K562 (cell line): Measurements from ENCODE around the gene PIGL. TPM values are rescaled to one million over a fixed set of nuclear protein-coding genes. Genes with fewer than 3 reads are reported as not detected.
A peak's percentile ranks its signal among the peaks of the same experiment; 100 is the strongest.

Experiments
- CBX8 ChIP-seq: fragments of 200-600 bp; sonication (generic); IDR thresholded peaks from 2 replicates; pipeline ENCODE4 v1.6.1; 2012; ENCODE audit warnings: borderline replicate concordance, mixed run types, low read depth, mild to moderate bottlenecking, moderate library complexity, mixed read lengths, low read length, control low read depth, inconsistent platforms; ENCODE audit not compliant: poor library complexity, severe bottlenecking; ENCODE audit errors: extremely low read depth
- HCFC1 ChIP-seq: IDR thresholded peaks from 2 replicates; pipeline ENCODE4 v1.6.1; 2012; ENCODE audit warnings: low read depth, low read length, improper control_type of control experiment
- KLF10 ChIP-seq: fragments of 250-450 bp; sonication (Bioruptor Pico); IDR thresholded peaks from 2 replicates; pipeline ENCODE4 v1.6.1; 2021; ENCODE audit warnings: matching md5 sums
- MAFG ChIP-seq: fragments of 450-650 bp; conservative IDR thresholded peaks from 2 replicates; pipeline ENCODE4 v1.6.1; 2016; ENCODE audit warnings: missing genetic modification characterization, missing compliant biosample characterization
- PHF20 ChIP-seq: fragments of 450-650 bp; IDR thresholded peaks from 2 replicates; pipeline ENCODE4 v1.6.1; 2018; ENCODE audit not compliant: partially characterized antibody
- TBL1XR1 ChIP-seq, 2 experiments: IDR thresholded peaks; 2 replicates each; pipeline ENCODE4 v1.6.1; 2012; ENCODE audit warnings: improper control_type of control experiment in 2 of 2, low read length in 2 of 2, mild to moderate bottlenecking in 1 of 2
- XRCC3 ChIP-seq: fragments of 450-650 bp; IDR thresholded peaks from 2 replicates; pipeline ENCODE4 v1.6.1; 2017; ENCODE audit warnings: mild to moderate bottlenecking, moderate library complexity
- ZEB2 ChIP-seq: fragments of 450-650 bp; IDR thresholded peaks from 2 replicates; pipeline ENCODE4 v1.6.1; 2016
- ZKSCAN3 ChIP-seq: fragments of 250-450 bp; sonication (Bioruptor Pico); IDR thresholded peaks from 2 replicates; pipeline ENCODE4 v1.4.0; 2020
- ZNF3 ChIP-seq: fragments of 250-450 bp; sonication (Bioruptor Pico); IDR thresholded peaks from 2 replicates; pipeline ENCODE4 v1.5.0; 2021; ENCODE audit warnings: mild to moderate bottlenecking, moderate library complexity
- polyA plus RNA-seq, 8 experiments: library from polyadenylated mRNA; depleted of rRNA in 4 of 8; stranded (reverse) in 5 of 8; unstranded in 3 of 8; fragments of >200 nt; fragmentation: Nextera tagmentation in 2 of 8; fragmentation: Illumina TruSeq in 1 of 8; extraction: Ambion mirVana in 2 of 8; extraction: Trizol in 1 of 8; gene quantifications; 2 replicates each; pipeline versions ENCODE4 v1.2.1 to v1.2.3, GENCODE V29; 2011 to 2014; ENCODE audit warnings: inconsistent platforms in 1 of 8, missing spikeins in 1 of 8
- total RNA-seq, 7 experiments: library from RNA; depleted of rRNA in 6 of 7; stranded (reverse); fragments of >200 nt in 6 of 7; fragmentation: Illumina TruSeq in 2 of 7; extraction: Trizol in 2 of 7; gene quantifications; 2 replicates each; pipeline versions ENCODE4 v1.2.1 to v1.2.3, GENCODE V29; 2011 to 2021; ENCODE audit warnings: low replicate concordance in 1 of 7
- TF ChIP-seq, protein P1 (sequence below): fragments of 450-650 bp; IDR thresholded peaks from 2 replicates; pipeline ENCODE4 v1.6.1; 2016; ENCODE audit warnings: mild to moderate bottlenecking, moderate library complexity
- TF ChIP-seq, protein P2 (sequence below): sonication (generic); formaldehyde crosslinking; IDR thresholded peaks from 2 replicates; pipeline ENCODE4 v1.9.0; 2022; ENCODE audit warnings: mild to moderate bottlenecking, missing genetic modification reagents
- TF ChIP-seq, protein P3 (sequence below): fragments of 200-400 bp; formaldehyde crosslinking; IDR thresholded peaks from 2 replicates; pipeline ENCODE4 v1.6.1; 2017; ENCODE audit warnings: mild to moderate bottlenecking, low read depth, low read length, moderate library complexity

Gene PIGL
- total and polyA plus RNA-seq, 9 of the 15 experiments (the other 6 are each of a cell fraction or from before 2014, with no cell fraction given): 19.9 to 55.3 (median 29.6) TPM

GRCh38 chr17:16313139-16314090, 96.4 kb downstream of the PIGL start (continued):
- TF ChIP-seq, protein P1, sequence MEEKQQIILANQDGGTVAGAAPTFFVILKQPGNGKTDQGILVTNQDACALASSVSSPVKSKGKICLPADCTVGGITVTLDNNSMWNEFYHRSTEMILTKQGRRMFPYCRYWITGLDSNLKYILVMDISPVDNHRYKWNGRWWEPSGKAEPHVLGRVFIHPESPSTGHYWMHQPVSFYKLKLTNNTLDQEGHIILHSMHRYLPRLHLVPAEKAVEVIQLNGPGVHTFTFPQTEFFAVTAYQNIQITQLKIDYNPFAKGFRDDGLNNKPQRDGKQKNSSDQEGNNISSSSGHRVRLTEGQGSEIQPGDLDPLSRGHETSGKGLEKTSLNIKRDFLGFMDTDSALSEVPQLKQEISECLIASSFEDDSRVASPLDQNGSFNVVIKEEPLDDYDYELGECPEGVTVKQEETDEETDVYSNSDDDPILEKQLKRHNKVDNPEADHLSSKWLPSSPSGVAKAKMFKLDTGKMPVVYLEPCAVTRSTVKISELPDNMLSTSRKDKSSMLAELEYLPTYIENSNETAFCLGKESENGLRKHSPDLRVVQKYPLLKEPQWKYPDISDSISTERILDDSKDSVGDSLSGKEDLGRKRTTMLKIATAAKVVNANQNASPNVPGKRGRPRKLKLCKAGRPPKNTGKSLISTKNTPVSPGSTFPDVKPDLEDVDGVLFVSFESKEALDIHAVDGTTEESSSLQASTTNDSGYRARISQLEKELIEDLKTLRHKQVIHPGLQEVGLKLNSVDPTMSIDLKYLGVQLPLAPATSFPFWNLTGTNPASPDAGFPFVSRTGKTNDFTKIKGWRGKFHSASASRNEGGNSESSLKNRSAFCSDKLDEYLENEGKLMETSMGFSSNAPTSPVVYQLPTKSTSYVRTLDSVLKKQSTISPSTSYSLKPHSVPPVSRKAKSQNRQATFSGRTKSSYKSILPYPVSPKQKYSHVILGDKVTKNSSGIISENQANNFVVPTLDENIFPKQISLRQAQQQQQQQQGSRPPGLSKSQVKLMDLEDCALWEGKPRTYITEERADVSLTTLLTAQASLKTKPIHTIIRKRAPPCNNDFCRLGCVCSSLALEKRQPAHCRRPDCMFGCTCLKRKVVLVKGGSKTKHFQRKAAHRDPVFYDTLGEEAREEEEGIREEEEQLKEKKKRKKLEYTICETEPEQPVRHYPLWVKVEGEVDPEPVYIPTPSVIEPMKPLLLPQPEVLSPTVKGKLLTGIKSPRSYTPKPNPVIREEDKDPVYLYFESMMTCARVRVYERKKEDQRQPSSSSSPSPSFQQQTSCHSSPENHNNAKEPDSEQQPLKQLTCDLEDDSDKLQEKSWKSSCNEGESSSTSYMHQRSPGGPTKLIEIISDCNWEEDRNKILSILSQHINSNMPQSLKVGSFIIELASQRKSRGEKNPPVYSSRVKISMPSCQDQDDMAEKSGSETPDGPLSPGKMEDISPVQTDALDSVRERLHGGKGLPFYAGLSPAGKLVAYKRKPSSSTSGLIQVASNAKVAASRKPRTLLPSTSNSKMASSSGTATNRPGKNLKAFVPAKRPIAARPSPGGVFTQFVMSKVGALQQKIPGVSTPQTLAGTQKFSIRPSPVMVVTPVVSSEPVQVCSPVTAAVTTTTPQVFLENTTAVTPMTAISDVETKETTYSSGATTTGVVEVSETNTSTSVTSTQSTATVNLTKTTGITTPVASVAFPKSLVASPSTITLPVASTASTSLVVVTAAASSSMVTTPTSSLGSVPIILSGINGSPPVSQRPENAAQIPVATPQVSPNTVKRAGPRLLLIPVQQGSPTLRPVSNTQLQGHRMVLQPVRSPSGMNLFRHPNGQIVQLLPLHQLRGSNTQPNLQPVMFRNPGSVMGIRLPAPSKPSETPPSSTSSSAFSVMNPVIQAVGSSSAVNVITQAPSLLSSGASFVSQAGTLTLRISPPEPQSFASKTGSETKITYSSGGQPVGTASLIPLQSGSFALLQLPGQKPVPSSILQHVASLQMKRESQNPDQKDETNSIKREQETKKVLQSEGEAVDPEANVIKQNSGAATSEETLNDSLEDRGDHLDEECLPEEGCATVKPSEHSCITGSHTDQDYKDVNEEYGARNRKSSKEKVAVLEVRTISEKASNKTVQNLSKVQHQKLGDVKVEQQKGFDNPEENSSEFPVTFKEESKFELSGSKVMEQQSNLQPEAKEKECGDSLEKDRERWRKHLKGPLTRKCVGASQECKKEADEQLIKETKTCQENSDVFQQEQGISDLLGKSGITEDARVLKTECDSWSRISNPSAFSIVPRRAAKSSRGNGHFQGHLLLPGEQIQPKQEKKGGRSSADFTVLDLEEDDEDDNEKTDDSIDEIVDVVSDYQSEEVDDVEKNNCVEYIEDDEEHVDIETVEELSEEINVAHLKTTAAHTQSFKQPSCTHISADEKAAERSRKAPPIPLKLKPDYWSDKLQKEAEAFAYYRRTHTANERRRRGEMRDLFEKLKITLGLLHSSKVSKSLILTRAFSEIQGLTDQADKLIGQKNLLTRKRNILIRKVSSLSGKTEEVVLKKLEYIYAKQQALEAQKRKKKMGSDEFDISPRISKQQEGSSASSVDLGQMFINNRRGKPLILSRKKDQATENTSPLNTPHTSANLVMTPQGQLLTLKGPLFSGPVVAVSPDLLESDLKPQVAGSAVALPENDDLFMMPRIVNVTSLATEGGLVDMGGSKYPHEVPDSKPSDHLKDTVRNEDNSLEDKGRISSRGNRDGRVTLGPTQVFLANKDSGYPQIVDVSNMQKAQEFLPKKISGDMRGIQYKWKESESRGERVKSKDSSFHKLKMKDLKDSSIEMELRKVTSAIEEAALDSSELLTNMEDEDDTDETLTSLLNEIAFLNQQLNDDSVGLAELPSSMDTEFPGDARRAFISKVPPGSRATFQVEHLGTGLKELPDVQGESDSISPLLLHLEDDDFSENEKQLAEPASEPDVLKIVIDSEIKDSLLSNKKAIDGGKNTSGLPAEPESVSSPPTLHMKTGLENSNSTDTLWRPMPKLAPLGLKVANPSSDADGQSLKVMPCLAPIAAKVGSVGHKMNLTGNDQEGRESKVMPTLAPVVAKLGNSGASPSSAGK: no peak
- TF ChIP-seq, protein P2, sequence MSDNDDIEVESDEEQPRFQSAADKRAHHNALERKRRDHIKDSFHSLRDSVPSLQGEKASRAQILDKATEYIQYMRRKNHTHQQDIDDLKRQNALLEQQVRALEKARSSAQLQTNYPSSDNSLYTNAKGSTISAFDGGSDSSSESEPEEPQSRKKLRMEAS (CRISPR knock-in tag): peak; percentile 56; the same call in 1 of the 2 replicates
- TF ChIP-seq PHF20: peak; percentile 67
- TF ChIP-seq KLF10: no peak
- no peak for TF ChIP-seq XRCC3
- TF ChIP-seq TBL1XR1 (IDR thresholded peaks at IDR 0.05; ENCODE audit: low read length in 2 of 2): peak in 1 of 2 experiments; percentile 78; a peak in 2 of 4 replicates
- TF ChIP-seq ZEB2: peak; percentile 67; the same call in 1 of the 2 replicates
- TF ChIP-seq ZNF3 (CRISPR knock-in tag): no peak
- TF ChIP-seq ZKSCAN3 (CRISPR knock-in tag): no peak
- no peak for TF ChIP-seq HCFC1
- no peak for TF ChIP-seq MAFG (tag)
- TF ChIP-seq, protein P3, sequence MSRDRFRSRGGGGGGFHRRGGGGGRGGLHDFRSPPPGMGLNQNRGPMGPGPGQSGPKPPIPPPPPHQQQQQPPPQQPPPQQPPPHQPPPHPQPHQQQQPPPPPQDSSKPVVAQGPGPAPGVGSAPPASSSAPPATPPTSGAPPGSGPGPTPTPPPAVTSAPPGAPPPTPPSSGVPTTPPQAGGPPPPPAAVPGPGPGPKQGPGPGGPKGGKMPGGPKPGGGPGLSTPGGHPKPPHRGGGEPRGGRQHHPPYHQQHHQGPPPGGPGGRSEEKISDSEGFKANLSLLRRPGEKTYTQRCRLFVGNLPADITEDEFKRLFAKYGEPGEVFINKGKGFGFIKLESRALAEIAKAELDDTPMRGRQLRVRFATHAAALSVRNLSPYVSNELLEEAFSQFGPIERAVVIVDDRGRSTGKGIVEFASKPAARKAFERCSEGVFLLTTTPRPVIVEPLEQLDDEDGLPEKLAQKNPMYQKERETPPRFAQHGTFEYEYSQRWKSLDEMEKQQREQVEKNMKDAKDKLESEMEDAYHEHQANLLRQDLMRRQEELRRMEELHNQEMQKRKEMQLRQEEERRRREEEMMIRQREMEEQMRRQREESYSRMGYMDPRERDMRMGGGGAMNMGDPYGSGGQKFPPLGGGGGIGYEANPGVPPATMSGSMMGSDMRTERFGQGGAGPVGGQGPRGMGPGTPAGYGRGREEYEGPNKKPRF: no peak
- no peak for TF ChIP-seq CBX8
